Amygdala (tissue), 56 donors: ENCODE data around the gene SYTL3.
"Not testable (repeated sequence)": the region's sequence is repeated elsewhere in the genome, so short reads cannot be mapped to it uniquely, and the experiment has no call there.

Experiments
- DNase-seq, 56 donors: peaks; one replicate each; lab custom pipeline; 2025; lab: John Stamatoyannopoulos, UW

Gene SYTL3

GRCh38 chr6:158782432-158783166, 132.7 kb downstream of the SYTL3 start:
- DNase-seq: no peak

- no peak for DNase-seq
These were observed 133.3 kb downstream of the SYTL3 start for GRCh38 chr6:158783167-158783450.

GRCh38 chr6:158783851-158784250, 134.0 kb downstream of the SYTL3 start:
- no peak for DNase-seq

GRCh38 chr6:158784505-158784904, 134.7 kb downstream of the SYTL3 start:
- DNase-seq: no peak

- no peak for DNase-seq
These were observed 135.2 kb downstream of the SYTL3 start for GRCh38 chr6:158785036-158785435.

- no peak for DNase-seq
These were observed 136.9 kb downstream of the SYTL3 start for GRCh38 chr6:158786645-158787304.

- DNase-seq: no peak
These were observed 137.5 kb downstream of the SYTL3 start for GRCh38 chr6:158787395-158787794.

GRCh38 chr6:158789115-158789917, 139.5 kb downstream of the SYTL3 start:
- DNase-seq: no peak

- no peak for DNase-seq
These were observed 141.5 kb downstream of the SYTL3 start for GRCh38 chr6:158791274-158791855.

- DNase-seq: not testable (repeated sequence)
These were observed 142.7 kb downstream of the SYTL3 start for GRCh38 chr6:158792505-158792904.

- no peak for DNase-seq
These were observed 143.6 kb downstream of the SYTL3 start for GRCh38 chr6:158793432-158793831.

GRCh38 chr6:158795516-158795915, 145.7 kb downstream of the SYTL3 start:
- DNase-seq: no peak

GRCh38 chr6:158796353-158796752, 146.5 kb downstream of the SYTL3 start:
- DNase-seq: no peak

- no peak for DNase-seq
These were observed 147.8 kb downstream of the SYTL3 start for GRCh38 chr6:158797331-158798310.

- no peak for DNase-seq
These were observed 148.5 kb downstream of the SYTL3 start for GRCh38 chr6:158798311-158798710.

GRCh38 chr6:158799051-158799792, 149.4 kb downstream of the SYTL3 start:
- DNase-seq: peak in 4 of 56 donors; percentile 11 to 24 (median 15)

- no peak for DNase-seq
These were observed 151.9 kb downstream of the SYTL3 start for GRCh38 chr6:158801655-158802294.

GRCh38 chr6:158803733-158804143, 153.9 kb downstream of the SYTL3 start:
- DNase-seq: no peak

GRCh38 chr6:158804207-158804606, 154.4 kb downstream of the SYTL3 start:
- DNase-seq: no peak
